C4-2B (cell line): Measurements from ENCODE around the gene METTL15.
"Not testable (repeated sequence)": the region's sequence is repeated elsewhere in the genome, so short reads cannot be mapped to it uniquely, and the experiment has no call there.

ENCODE experiments used
- CTCF ChIP-seq: fragments of 450-650 bp; conservative IDR thresholded peaks from 2 replicates; pipeline ENCODE4 v1.5.1; 2017; ENCODE audit warnings: mild to moderate bottlenecking
- ZFX ChIP-seq: fragments of 450-650 bp; IDR thresholded peaks from 2 replicates; pipeline ENCODE4 v1.6.1; 2017

- TF ChIP-seq CTCF, ZFX: not testable (repeated sequence)
Observed at GRCh38 chr11:28378095-28378494, 269.9 kb downstream of the METTL15 start.
